ENCODE measurements around the gene TSPOAP1. TPM values are rescaled to one million over a fixed set of nuclear protein-coding genes. Genes with fewer than 3 reads are reported as not detected.

The TSPOAP1 gene
- total and polyA plus RNA-seq, 10 of the 15 experiments (the other 5 are each of a cell fraction or from before 2014, with no cell fraction given) = 0.58 to 16.4 (median 4.2) TPM; not detected in 1

DNA sequence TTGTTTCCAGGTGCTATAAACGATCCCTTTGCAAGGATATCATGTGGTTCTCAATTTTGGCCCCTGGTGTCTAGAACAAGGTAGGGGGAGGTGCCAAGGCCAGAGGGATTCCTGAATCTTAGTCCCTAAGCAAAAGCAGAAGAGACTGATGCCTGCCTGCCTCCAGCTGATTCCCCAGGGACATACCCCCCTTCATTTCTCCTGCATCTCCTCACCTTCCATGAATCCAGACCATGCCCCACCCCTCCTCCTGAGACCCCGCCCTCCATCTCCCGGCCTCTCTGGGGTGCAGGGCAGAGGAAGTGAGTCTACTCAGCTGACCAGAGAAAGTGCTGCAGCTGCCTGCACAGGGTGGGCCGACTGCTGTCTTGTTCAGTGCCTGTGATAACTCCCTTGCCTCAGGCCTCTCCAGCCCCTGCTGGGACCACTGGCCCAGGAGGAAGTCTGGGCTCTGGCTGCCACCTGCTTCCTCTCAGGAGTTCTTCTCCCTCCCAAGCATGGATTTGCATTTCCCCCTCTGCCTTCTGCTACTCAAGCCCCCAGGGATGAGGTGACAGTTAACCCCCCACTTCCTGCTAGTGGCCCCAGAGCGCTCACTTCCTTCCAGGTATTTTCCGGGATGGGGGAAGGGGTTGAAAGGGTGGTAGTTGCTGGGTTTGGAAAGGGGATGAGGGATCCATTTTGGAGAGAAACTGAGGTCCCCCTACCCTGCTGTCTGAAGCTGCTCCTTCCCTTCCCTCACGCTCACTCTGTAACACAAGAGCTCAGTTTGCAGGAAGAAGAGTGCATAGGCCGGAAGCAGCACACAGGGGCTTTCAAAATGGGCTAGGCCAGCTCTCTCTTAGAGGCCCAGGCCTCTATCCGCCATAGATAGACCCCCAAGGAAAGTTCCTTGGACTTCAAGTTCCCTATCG is 10.5 kb upstream of the TSPOAP1 start (continued):
- TF ChIP-seq PAX5 (IDR thresholded peaks at IDR 0.05; ENCODE audit: borderline replicate concordance, low read depth, low read length) = peak; percentile 76
- TF ChIP-seq SREBF2 (IDR thresholded peaks at IDR 0.05; ENCODE audit: low read length) = no peak
- TF ChIP-seq ZNF384 (IDR thresholded peaks at IDR 0.05; ENCODE audit: borderline replicate concordance, low read depth, low read length) = no peak
- peak; percentile 99 for TF ChIP-seq MLLT1 (IDR thresholded peaks at IDR 0.05)
- TF ChIP-seq LARP7 (IDR thresholded peaks at IDR 0.05) = peak; percentile 45
- TF ChIP-seq, protein P1, sequence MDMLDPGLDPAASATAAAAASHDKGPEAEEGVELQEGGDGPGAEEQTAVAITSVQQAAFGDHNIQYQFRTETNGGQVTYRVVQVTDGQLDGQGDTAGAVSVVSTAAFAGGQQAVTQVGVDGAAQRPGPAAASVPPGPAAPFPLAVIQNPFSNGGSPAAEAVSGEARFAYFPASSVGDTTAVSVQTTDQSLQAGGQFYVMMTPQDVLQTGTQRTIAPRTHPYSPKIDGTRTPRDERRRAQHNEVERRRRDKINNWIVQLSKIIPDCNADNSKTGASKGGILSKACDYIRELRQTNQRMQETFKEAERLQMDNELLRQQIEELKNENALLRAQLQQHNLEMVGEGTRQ (IDR thresholded peaks at IDR 0.05; ENCODE audit: borderline replicate concordance, low read depth, low read length) = peak; percentile 19
- TF ChIP-seq SMAD1 (IDR thresholded peaks at IDR 0.05; ENCODE audit: low read depth, partially characterized antibody) = peak; percentile 97
- TF ChIP-seq ZNF207 (IDR thresholded peaks at IDR 0.05; ENCODE audit: borderline replicate concordance) = peak; percentile 64
- TF ChIP-seq, protein P2, sequence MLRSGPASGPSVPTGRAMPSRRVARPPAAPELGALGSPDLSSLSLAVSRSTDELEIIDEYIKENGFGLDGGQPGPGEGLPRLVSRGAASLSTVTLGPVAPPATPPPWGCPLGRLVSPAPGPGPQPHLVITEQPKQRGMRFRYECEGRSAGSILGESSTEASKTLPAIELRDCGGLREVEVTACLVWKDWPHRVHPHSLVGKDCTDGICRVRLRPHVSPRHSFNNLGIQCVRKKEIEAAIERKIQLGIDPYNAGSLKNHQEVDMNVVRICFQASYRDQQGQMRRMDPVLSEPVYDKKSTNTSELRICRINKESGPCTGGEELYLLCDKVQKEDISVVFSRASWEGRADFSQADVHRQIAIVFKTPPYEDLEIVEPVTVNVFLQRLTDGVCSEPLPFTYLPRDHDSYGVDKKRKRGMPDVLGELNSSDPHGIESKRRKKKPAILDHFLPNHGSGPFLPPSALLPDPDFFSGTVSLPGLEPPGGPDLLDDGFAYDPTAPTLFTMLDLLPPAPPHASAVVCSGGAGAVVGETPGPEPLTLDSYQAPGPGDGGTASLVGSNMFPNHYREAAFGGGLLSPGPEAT (IDR thresholded peaks at IDR 0.05; ENCODE audit: low read depth) = peak; percentile 69
- peak; percentile 78; the same call in 1 of the 2 replicates for TF ChIP-seq GATAD2B (conservative IDR thresholded peaks at IDR 0.05; ENCODE audit: low read depth)
- no peak for TF ChIP-seq FOXK2 (IDR thresholded peaks at IDR 0.05)
- 0 out of 2 replicates have a peak, but pooled peaks have one; percentile 6 for TF ChIP-seq TARDBP (IDR thresholded peaks at IDR 0.05; ENCODE audit: borderline replicate concordance)
- peak; percentile 86 to 90 for TF ChIP-seq BHLHE40 (IDR thresholded peaks at IDR 0.05; ENCODE audit: borderline replicate concordance in 1 of 2, low read depth in 2 of 2, low read length in 1 of 2)
- TF ChIP-seq PBX3 (IDR thresholded peaks at IDR 0.05; ENCODE audit: insufficient replicate concordance, low read depth, low read length) = peak; percentile 59
- 0 out of 2 replicates have a peak, but pooled peaks have one; percentile 10 for TF ChIP-seq JUNB (IDR thresholded peaks at IDR 0.05)
- peak; percentile 97 for TF ChIP-seq IKZF1 (conservative IDR thresholded peaks at IDR 0.05)
- TF ChIP-seq SIN3A (IDR thresholded peaks at IDR 0.05; ENCODE audit: low read depth, low read length) = 0 out of 2 replicates have a peak, but pooled peaks have one; percentile 33
- 0 out of 2 replicates have a peak, but pooled peaks have one; percentile 53 for TF ChIP-seq YY1 (IDR thresholded peaks at IDR 0.05; ENCODE audit: low read depth, low read length)
- TF ChIP-seq NR2F1 (conservative IDR thresholded peaks at IDR 0.05) = 0 out of 2 replicates have a peak, but pooled peaks have one; percentile 10
- peak; percentile 82 for TF ChIP-seq TCF3 (IDR thresholded peaks at IDR 0.05; ENCODE audit: borderline replicate concordance, insufficient read depth, low read depth, low read length)
- TF ChIP-seq NR2C1 (IDR thresholded peaks at IDR 0.05) = no peak

Measured in GM12878 (cell line).